IPS-20b (cell line): ENCODE results near the gene MSRB3.

Experiments
- H3K27ac ChIP-seq: one replicate; pipeline ENCODE4 v1.5.1; 2013; ENCODE audit warnings: low read length
- H3K27me3 ChIP-seq: 2 replicates; pipeline ENCODE4 v1.6.1; 2013; ENCODE audit warnings: mild to moderate bottlenecking, low read length, inconsistent platforms; ENCODE audit not compliant: insufficient read depth
- H3K36me3 ChIP-seq: 2 replicates; pipeline ENCODE4 v1.6.1; 2013; ENCODE audit warnings: low read depth, mild to moderate bottlenecking, inconsistent platforms, low read length, moderate library complexity; ENCODE audit not compliant: insufficient read depth
- H3K4me1 ChIP-seq: 2 replicates; pipeline ENCODE4 v1.6.1; 2013; ENCODE audit warnings: mild to moderate bottlenecking, control low read depth, inconsistent platforms, low read length, moderate library complexity; ENCODE audit not compliant: insufficient read depth
- H3K4me3 ChIP-seq: 2 replicates; pipeline ENCODE4 v1.5.1; 2013; ENCODE audit warnings: mild to moderate bottlenecking, low read length, inconsistent platforms
- H3K9ac ChIP-seq: 2 replicates; pipeline ENCODE4 v1.6.1; 2013; ENCODE audit warnings: low read depth, mild to moderate bottlenecking, inconsistent platforms, low read length, moderate library complexity
- H3K9me3 ChIP-seq: 2 replicates; pipeline ENCODE4 v1.6.1; 2013; ENCODE audit warnings: mild to moderate bottlenecking, low read depth, low read length, inconsistent platforms; ENCODE audit not compliant: insufficient read depth

Gene MSRB3

DNA sequence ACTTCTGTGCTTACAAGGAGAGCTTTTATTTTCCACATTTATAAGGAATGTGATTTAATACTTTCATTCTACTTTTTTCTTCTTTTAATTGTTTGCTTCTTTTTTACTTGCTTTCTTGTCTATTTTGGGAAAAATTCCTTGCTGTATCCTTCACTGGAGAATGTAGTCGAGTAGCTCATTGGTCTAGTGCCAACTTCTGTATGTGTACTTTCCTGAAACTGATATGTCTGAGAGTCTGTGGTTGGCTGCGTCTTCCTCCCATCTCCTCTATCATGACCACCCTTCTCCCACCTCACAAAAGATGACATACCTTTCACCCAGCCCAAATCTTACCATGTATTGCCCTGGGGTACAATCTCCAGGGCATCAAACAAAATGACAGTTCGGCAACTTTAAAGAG is 51.8 kb downstream of the MSRB3 start:
- H3K36me3 ChIP-seq, result no peaks in the 10 kb centered on the region
- no peaks in the 10 kb centered on the region for H3K27me3 ChIP-seq
- H3K9ac ChIP-seq, result no peak overlapping the region
- H3K4me3 ChIP-seq, result no peak overlapping the region
- no peaks in the 10 kb centered on the region for H3K9me3 ChIP-seq
- H3K4me1 ChIP-seq, result 0 out of 2 replicates have a peak, but pooled peaks cover under 1% of the 10 kb centered on the region
- H3K27ac ChIP-seq, result no peak overlapping the region

DNA sequence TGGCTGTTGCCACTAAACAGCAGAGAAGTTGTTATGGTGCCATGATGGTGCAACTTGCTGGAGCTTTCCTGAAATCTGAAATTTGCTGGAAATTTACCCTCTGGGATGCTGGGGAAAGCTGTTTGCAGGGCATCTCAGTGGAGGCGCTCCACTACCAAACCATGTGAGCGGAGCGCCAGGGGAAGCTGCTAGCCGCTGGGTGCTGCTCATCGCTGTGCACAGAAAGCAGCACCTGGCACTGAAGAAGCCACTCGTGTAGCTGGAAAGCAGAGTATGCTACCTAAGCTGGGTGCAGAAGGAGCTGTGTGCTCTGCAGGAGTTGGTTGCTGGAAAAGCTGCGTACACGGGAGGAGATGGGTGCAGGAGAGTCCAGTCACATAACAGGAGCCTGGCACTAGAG is 53.0 kb downstream of the MSRB3 start:
- 0 out of 2 replicates have a peak, but pooled peaks cover 3% of the 10 kb centered on the region for H3K4me1 ChIP-seq

GRCh38 chr12:65333649-65334048 is 55.2 kb downstream of the MSRB3 start:
- no peaks in the 10 kb centered on the region for H3K27me3 ChIP-seq
- H3K27ac ChIP-seq, result no peak overlapping the region
- no peak overlapping the region for H3K9ac ChIP-seq
- no peak overlapping the region for H3K4me3 ChIP-seq
- H3K4me1 ChIP-seq, result 0 out of 2 replicates have a peak, but pooled peaks cover 3% of the 10 kb centered on the region
- H3K9me3 ChIP-seq, result no peaks in the 10 kb centered on the region
- no peaks in the 10 kb centered on the region for H3K36me3 ChIP-seq

More for the DNA sequence above, 53.0 kb downstream of the MSRB3 start:
- no peak overlapping the region for H3K9ac ChIP-seq
- H3K27me3 ChIP-seq, result no peaks in the 10 kb centered on the region
- no peak overlapping the region for H3K4me3 ChIP-seq
- H3K9me3 ChIP-seq, result no peaks in the 10 kb centered on the region
- H3K27ac ChIP-seq, result no peak overlapping the region
- no peaks in the 10 kb centered on the region for H3K36me3 ChIP-seq

DNA sequence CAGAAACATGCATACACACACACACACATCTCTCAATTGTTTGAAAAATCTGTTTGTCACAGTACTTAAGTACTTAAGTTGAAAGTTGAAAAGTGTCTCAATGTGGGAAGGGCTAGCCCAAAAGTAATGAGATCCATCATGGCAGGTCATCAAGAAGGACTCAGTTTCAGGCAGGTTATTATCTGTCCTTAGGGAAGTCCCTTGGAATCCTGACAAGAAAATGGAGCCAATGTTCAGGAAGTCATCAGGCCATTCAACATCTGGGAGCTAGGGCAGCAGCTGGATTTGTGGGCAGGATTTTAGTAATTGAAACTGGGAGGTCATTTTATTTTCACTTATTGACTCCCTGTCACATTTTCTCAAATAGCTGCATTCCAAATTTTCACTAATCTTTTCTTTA is 56.0 kb downstream of the MSRB3 start:
- no peaks in the 10 kb centered on the region for H3K36me3 ChIP-seq
- H3K9me3 ChIP-seq, result no peaks in the 10 kb centered on the region
- no peak overlapping the region for H3K27ac ChIP-seq
- H3K27me3 ChIP-seq, result no peaks in the 10 kb centered on the region
- H3K4me1 ChIP-seq, result 0 out of 2 replicates have a peak, but pooled peaks cover 3% of the 10 kb centered on the region
- H3K9ac ChIP-seq, result no peak overlapping the region
- H3K4me3 ChIP-seq, result no peak overlapping the region

GRCh38 chr12:65335021-65335714 is 56.7 kb downstream of the MSRB3 start:
- H3K4me3 ChIP-seq, result no peak overlapping the region
- no peak overlapping the region for H3K9ac ChIP-seq
- no peaks in the 10 kb centered on the region for H3K27me3 ChIP-seq
- H3K9me3 ChIP-seq, result no peaks in the 10 kb centered on the region
- no peak overlapping the region for H3K27ac ChIP-seq
- 0 out of 2 replicates have a peak, but pooled peaks cover 3% of the 10 kb centered on the region for H3K4me1 ChIP-seq
- no peaks in the 10 kb centered on the region for H3K36me3 ChIP-seq

DNA sequence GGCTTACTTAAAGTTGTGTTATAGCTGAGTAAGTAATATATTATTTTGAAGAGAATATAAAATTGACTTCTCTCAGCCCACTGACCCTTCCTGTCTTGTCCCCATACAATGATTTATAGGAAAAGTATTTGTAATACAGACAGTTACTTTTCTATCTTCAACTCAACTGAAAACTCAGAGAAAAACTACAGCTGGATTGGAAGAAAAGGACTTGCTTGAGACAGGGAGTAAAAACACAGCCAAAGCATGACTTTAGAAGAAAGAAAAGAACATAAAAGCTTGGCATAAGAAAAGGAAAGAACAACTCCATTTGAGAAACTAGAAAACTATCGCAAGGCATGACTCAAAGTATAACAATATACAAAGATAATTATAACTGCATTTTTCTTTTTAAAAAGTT is 57.5 kb downstream of the MSRB3 start:
- Histone ChIP-seq H3K9ac (no peak overlapping the region), H3K36me3 (no peaks in the 10 kb centered on the region), H3K4me3 (no peak overlapping the region), H3K27ac (no peak overlapping the region), H3K27me3 (no peaks in the 10 kb centered on the region), H3K4me1 (0 out of 2 replicates have a peak, but pooled peaks cover 3% of the 10 kb centered on the region), H3K9me3 (no peaks in the 10 kb centered on the region)

GRCh38 chr12:65339161-65339560 is 60.7 kb downstream of the MSRB3 start:
- Histone ChIP-seq H3K36me3 (no peaks in the 10 kb centered on the region), H3K27ac (no peak overlapping the region), H3K9me3 (no peaks in the 10 kb centered on the region), H3K4me1 (0 out of 2 replicates have a peak, but pooled peaks cover 3% of the 10 kb centered on the region), H3K4me3 (no peak overlapping the region), H3K9ac (no peak overlapping the region), H3K27me3 (no peaks in the 10 kb centered on the region)

GRCh38 chr12:65343230-65343629 is 64.7 kb downstream of the MSRB3 start:
- Histone ChIP-seq H3K9me3 (no peaks in the 10 kb centered on the region), H3K36me3 (no peaks in the 10 kb centered on the region), H3K27me3 (no peaks in the 10 kb centered on the region), H3K9ac (no peak overlapping the region), H3K27ac (no peak overlapping the region), H3K4me1 (no peaks in the 10 kb centered on the region), H3K4me3 (no peak overlapping the region)

- H3K9ac ChIP-seq, result no peak overlapping the region
- no peak overlapping the region for H3K4me3 ChIP-seq
- no peaks in the 10 kb centered on the region for H3K36me3 ChIP-seq
- no peak overlapping the region for H3K27ac ChIP-seq
- H3K27me3 ChIP-seq, result no peaks in the 10 kb centered on the region
- no peaks in the 10 kb centered on the region for H3K9me3 ChIP-seq
- no peaks in the 10 kb centered on the region for H3K4me1 ChIP-seq
These were observed 65.3 kb downstream of the MSRB3 start for GRCh38 chr12:65343801-65344200.

DNA sequence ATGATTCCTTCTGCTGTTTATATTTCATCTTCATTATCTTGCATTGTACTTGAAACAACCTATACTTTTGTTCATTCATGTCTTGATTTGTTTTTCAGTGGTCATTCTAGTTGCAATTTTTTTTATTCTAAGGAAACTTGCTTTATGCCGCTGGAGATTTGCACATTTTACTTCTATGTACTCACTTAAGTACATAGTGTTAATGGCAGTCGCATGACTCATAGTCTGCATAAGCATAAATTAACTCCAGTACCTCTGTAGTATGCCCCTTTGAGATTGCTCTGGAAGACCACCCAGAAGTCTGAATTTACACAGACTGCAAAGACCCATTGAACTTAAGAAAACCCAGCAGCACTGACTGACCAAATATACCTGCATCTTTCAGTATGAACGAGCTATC is 77.0 kb downstream of the MSRB3 start:
- Histone ChIP-seq H3K27ac (no peak overlapping the region), H3K9me3 (no peaks in the 10 kb centered on the region), H3K27me3 (no peaks in the 10 kb centered on the region), H3K4me3 (no peak overlapping the region), H3K36me3 (no peaks in the 10 kb centered on the region), H3K9ac (no peak overlapping the region), H3K4me1 (no peaks in the 10 kb centered on the region)

DNA sequence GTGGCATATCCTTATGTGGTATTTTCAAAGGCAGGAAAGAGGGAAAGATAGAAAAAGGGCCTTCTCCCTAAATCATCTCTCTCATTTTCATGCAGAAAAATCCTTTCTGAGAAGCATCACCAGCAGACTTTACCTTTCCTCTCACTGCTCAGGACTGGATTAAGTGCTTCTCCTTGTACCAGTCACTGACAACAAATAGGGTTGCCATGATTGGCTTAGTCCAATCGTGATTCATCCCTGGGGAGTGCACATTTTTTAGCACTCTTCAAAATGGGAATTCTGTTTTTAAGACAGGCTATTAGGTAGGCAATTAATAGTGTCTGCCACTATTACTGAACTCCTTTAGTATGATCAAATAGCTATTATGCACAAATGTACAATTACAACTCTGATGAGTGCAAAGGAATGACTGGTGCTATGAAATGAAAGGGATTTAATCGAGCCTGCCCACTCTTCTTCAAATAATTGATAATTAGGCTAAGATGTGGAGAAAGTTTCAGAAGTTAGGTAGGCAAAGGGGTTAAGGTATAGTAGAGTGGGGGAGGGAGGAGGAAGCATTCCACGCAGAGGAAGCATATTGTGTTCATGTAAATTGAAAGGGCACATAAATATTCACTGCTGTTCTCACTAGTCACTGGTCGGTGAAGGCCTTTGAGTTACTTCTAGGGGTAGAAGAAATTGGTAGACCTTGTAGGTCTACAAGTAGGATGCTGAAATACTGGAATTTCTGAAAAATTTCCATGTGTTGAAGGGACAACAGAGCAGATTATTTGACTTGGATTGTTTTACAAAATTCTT is 84.0 kb downstream of the MSRB3 start:
- no peak overlapping the region for H3K9ac ChIP-seq
- H3K36me3 ChIP-seq, result no peaks in the 10 kb centered on the region
- H3K27ac ChIP-seq, result no peak overlapping the region
- H3K27me3 ChIP-seq, result no peaks in the 10 kb centered on the region
- H3K4me3 ChIP-seq, result no peak overlapping the region
- no peaks in the 10 kb centered on the region for H3K9me3 ChIP-seq
- peaks cover 2% of the 10 kb centered on the region; the same call in 1 of the 2 replicates for H3K4me1 ChIP-seq

DNA sequence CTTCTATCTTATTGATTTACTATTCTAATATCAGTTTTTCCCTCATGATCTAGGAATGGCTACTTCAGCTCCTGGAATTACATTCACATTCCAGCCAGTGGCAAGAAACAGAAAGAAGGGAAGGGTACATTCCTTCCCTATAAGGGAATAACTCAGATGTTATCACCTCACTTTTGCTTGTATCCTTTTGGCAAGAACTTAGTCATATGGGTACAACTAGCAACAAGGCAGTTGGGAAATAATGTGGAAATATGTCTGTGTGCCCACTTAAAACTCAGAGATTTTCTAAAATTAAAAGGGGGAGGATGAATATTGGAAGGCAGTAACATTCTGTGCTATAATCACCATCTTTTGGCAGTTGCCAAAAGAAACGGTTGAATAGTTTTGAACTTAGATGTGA is 85.6 kb downstream of the MSRB3 start:
- no peak overlapping the region for H3K9ac ChIP-seq
- no peaks in the 10 kb centered on the region for H3K27me3 ChIP-seq
- peaks cover 2% of the 10 kb centered on the region; the same call in 1 of the 2 replicates for H3K4me1 ChIP-seq
- H3K4me3 ChIP-seq, result no peak overlapping the region
- H3K27ac ChIP-seq, result no peak overlapping the region
- H3K36me3 ChIP-seq, result no peaks in the 10 kb centered on the region
- no peaks in the 10 kb centered on the region for H3K9me3 ChIP-seq
